ENCODE measurements around the gene SLC12A8.

SLC12A8 gene

DNA sequence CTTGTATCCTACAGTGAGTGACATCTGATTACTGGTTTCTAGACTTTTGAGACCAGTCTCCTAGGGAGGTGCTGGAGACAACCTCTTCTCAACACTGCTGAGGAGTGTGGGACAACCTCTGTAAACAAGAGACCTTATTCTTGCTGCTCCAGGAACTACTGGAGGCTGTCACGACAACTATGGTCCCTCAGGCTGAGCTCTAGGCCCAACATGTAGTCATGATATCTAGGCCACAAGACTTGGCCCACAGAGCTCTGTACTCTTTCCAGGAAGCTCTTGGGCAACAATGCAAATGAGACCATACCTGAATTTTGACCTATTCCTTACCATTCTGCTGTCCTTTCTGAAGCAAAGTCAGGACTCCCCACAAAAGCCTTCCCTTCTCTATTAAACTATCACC lies 132.5 kb downstream of the SLC12A8 start:
- DNase-seq (ENCODE audit: low read depth): no peak
- Histone ChIP-seq H3K9me3 (ENCODE audit: control insufficient read depth, low read length) (no peaks in the 10 kb centered on the region), H3K27me3 (replicated peaks; ENCODE audit: control insufficient read depth, insufficient read depth, low read length) (no peaks in the 10 kb centered on the region)

DNA sequence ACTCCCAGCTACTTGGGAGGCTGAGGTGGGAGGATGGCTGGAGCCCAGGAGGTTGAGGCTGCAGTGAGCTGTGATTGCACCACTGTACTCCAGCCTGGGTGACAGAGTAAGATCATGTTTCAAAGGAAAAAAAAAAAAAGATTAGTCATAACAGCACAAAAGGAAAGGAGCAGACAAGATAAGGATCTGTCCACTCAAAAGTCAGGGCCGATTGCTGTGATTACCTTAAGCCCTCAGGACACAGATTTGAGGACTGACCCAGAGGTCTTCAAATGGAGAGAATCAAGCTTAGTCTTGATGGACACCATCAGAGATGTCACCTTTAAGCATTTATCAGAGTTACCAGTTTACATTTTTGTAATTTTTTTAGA lies 132.9 kb downstream of the SLC12A8 start:
- no peaks in the 10 kb centered on the region for H3K36me3 ChIP-seq (ENCODE audit: control insufficient read depth, insufficient read depth, low read length, severe bottlenecking)
- H3K9me3 ChIP-seq (ENCODE audit: control insufficient read depth, low read length): no peaks in the 10 kb centered on the region
- peak; percentile 49 for DNase-seq (ENCODE audit: low read depth)
- H3K9ac ChIP-seq (ENCODE audit: low read length): no peak overlapping the region
- no peak overlapping the region for H3K4me3 ChIP-seq (ENCODE audit: low read length)
- peaks cover 15% of the 10 kb centered on the region for H3K4me1 ChIP-seq (ENCODE audit: control insufficient read depth, insufficient read depth, low read length)
- no peaks in the 10 kb centered on the region for H3K27me3 ChIP-seq (replicated peaks; ENCODE audit: control insufficient read depth, insufficient read depth, low read length)

More for the DNA sequence above, 132.5 kb downstream of the SLC12A8 start:
- H3K4me1 ChIP-seq (ENCODE audit: control insufficient read depth, insufficient read depth, low read length): peaks cover 15% of the 10 kb centered on the region
- no peak overlapping the region for H3K9ac ChIP-seq (ENCODE audit: low read length)
- no peak overlapping the region for H3K4me3 ChIP-seq (ENCODE audit: low read length)
- no peaks in the 10 kb centered on the region for H3K36me3 ChIP-seq (ENCODE audit: control insufficient read depth, insufficient read depth, low read length, severe bottlenecking)

DNA sequence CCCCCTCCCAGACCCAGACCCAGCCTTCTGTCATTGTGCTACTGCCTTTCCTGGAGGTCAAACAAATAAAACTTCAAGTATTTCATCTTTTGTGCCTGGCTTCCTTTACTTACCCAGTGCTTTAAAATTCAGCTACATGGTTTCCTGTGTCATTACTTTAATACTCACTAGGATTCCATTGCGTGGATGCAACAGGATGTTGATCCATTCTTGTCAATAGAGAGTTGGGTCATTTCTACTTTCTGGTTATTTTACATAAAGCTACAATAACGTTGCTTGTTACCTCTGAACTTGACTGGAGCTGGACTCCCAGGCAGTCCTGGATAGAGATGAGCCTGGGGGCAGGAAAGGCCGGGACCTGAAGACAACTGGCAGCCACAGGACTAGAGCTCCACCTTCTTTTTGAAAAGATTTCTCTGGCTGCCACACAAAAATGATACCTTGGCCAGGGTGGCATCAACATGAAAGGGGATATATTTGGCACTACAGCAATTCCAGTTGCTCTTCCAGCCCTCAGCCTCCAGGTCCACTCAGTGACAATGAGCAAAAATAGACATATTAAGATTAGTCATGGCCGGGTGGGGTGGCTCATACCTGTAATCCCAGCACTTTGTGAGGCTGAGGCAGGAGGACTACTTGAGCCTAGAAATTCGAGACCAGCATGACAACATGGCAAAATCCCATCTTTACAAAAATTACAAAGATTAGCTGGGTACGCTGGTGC lies 133.4 kb downstream of the SLC12A8 start:
- Histone ChIP-seq H3K36me3 (ENCODE audit: control insufficient read depth, insufficient read depth, low read length, severe bottlenecking) (no peaks in the 10 kb centered on the region), H3K9me3 (ENCODE audit: control insufficient read depth, low read length) (no peaks in the 10 kb centered on the region), H3K9ac (ENCODE audit: low read length) (no peak overlapping the region), H3K4me3 (ENCODE audit: low read length) (no peak overlapping the region), H3K27me3 (replicated peaks; ENCODE audit: control insufficient read depth, insufficient read depth, low read length) (no peaks in the 10 kb centered on the region), H3K4me1 (ENCODE audit: control insufficient read depth, insufficient read depth, low read length) (peaks cover 15% of the 10 kb centered on the region)
- no peak for DNase-seq (ENCODE audit: low read depth)

DNA sequence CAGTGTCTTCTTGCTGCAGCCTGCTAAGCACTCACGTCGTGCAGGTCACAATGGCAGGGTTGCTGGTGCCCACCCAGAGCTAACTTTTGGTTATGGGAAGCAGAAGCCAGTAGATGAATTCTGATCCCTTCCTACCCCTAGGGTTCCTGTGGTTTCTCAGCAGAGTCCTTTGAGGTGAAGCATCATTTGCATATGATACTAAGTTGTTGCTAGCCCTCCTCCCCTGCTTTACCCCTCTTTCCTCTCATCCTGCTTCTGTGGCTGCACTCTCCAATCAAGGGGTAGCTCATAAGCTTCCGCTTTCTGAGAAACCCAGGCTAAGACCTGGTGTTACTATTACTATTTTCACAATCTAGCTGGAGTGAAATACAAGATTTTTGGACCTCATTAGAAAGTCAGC lies 134.7 kb downstream of the SLC12A8 start:
- Histone ChIP-seq H3K4me1 (ENCODE audit: control insufficient read depth, insufficient read depth, low read length) (peaks cover 15% of the 10 kb centered on the region), H3K9ac (ENCODE audit: low read length) (no peak overlapping the region), H3K27me3 (replicated peaks; ENCODE audit: control insufficient read depth, insufficient read depth, low read length) (no peaks in the 10 kb centered on the region), H3K36me3 (ENCODE audit: control insufficient read depth, insufficient read depth, low read length, severe bottlenecking) (no peaks in the 10 kb centered on the region), H3K9me3 (ENCODE audit: control insufficient read depth, low read length) (no peaks in the 10 kb centered on the region), H3K4me3 (ENCODE audit: low read length) (no peak overlapping the region)
- no peak for DNase-seq (ENCODE audit: low read depth)

- H3K36me3 ChIP-seq (ENCODE audit: control insufficient read depth, insufficient read depth, low read length, severe bottlenecking): no peaks in the 10 kb centered on the region
- H3K9ac ChIP-seq (ENCODE audit: low read length): no peak overlapping the region
- no peaks in the 10 kb centered on the region for H3K9me3 ChIP-seq (ENCODE audit: control insufficient read depth, low read length)
- H3K4me1 ChIP-seq (ENCODE audit: control insufficient read depth, insufficient read depth, low read length): peaks cover 7% of the 10 kb centered on the region
- no peak for DNase-seq (ENCODE audit: low read depth)
- H3K27me3 ChIP-seq (replicated peaks; ENCODE audit: control insufficient read depth, insufficient read depth, low read length): no peaks in the 10 kb centered on the region
- no peak overlapping the region for H3K4me3 ChIP-seq (ENCODE audit: low read length)
Measured at GRCh38 chr3:125076464-125076863, 136.1 kb downstream of the SLC12A8 start.

DNA sequence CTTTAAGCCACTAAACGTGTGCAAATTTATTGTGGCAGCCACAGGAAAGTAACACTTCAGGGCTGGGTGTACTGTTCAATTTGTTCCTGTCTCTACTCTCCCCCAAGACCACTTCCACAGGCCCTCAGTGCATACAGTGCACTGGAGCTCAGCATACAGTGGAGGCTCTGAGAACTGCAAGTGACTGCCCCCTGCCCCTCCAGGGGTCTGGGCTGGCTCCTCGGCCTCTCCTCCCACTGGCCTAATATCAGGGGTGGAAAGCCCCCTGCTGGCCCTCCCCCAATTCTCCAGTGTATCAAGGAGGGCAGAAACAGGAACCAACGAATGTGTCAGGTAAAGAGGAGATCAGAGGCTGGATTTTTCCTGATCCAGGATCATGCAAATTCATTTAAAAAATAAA lies 136.8 kb downstream of the SLC12A8 start:
- H3K27me3 ChIP-seq (replicated peaks; ENCODE audit: control insufficient read depth, insufficient read depth, low read length): no peaks in the 10 kb centered on the region
- no peak overlapping the region for H3K9ac ChIP-seq (ENCODE audit: low read length)
- H3K36me3 ChIP-seq (ENCODE audit: control insufficient read depth, insufficient read depth, low read length, severe bottlenecking): no peaks in the 10 kb centered on the region
- H3K9me3 ChIP-seq (ENCODE audit: control insufficient read depth, low read length): no peaks in the 10 kb centered on the region
- H3K4me1 ChIP-seq (ENCODE audit: control insufficient read depth, insufficient read depth, low read length): peaks cover 7% of the 10 kb centered on the region
- no peak overlapping the region for H3K4me3 ChIP-seq (ENCODE audit: low read length)
- no peak for DNase-seq (ENCODE audit: low read depth)

- H3K27me3 ChIP-seq (replicated peaks; ENCODE audit: control insufficient read depth, insufficient read depth, low read length): no peaks in the 10 kb centered on the region
- H3K9me3 ChIP-seq (ENCODE audit: control insufficient read depth, low read length): no peaks in the 10 kb centered on the region
- no peak for DNase-seq (ENCODE audit: low read depth)
- H3K36me3 ChIP-seq (ENCODE audit: control insufficient read depth, insufficient read depth, low read length, severe bottlenecking): no peaks in the 10 kb centered on the region
- no peak overlapping the region for H3K9ac ChIP-seq (ENCODE audit: low read length)
- H3K4me3 ChIP-seq (ENCODE audit: low read length): no peak overlapping the region
- H3K4me1 ChIP-seq (ENCODE audit: control insufficient read depth, insufficient read depth, low read length): no peaks in the 10 kb centered on the region
Measured at GRCh38 chr3:125073390-125073905, 139.1 kb downstream of the SLC12A8 start.

DNA sequence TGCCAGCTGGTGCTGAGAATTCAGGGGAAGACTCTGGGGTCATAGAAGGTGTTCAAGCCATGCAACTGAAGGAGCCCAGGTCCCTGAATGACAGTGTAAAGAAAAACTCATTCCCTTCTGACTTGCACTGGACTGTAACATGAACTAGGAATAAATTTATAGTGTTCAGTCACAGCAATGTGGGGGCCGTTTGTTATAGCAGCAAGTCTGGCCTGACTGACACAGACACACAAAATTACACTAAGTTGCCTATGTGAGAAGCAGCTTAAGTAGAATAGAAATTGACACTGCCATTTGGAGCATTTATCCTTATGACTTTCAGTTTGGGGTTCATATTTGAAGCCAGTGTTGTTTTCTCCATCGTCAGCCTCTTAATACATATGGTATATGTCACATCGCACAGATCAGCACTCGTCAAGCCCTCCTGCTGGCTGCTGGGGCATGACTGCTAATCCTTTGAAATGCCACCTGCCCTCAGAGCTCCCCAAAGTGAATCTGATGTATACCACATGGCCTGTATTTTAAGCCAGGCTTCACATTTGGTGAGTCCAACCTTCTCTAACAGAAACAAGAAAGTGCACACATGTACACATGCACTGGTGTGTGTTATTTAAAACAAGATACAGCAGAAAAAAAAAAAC lies 139.7 kb downstream of the SLC12A8 start:
- Histone ChIP-seq H3K9ac (ENCODE audit: low read length) (no peak overlapping the region), H3K9me3 (ENCODE audit: control insufficient read depth, low read length) (no peaks in the 10 kb centered on the region), H3K36me3 (ENCODE audit: control insufficient read depth, insufficient read depth, low read length, severe bottlenecking) (no peaks in the 10 kb centered on the region), H3K4me3 (ENCODE audit: low read length) (no peak overlapping the region), H3K27me3 (replicated peaks; ENCODE audit: control insufficient read depth, insufficient read depth, low read length) (no peaks in the 10 kb centered on the region), H3K4me1 (ENCODE audit: control insufficient read depth, insufficient read depth, low read length) (no peaks in the 10 kb centered on the region)
- DNase-seq (ENCODE audit: low read depth): no peak

DNA sequence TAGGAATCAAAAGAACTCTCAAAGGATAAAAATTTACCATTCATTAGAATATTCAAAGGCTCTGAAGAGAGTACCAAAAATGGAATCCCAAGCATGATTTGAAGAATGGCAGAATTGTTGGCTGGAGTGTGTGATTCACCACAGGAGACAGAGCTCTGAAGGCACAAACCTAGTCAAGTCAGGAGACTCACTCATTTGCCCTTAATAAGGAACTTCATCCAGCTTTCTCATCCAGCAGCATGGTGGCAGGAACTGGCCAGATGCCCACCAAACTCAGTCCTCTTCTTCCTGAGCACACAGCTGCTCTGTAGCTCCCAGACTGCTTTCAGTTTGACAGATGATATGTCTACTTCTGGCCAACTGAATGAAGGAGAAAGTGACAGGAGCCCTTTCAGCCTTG lies 140.2 kb downstream of the SLC12A8 start:
- peak; percentile 33 for DNase-seq (ENCODE audit: low read depth)
- Histone ChIP-seq H3K4me1 (ENCODE audit: control insufficient read depth, insufficient read depth, low read length) (no peaks in the 10 kb centered on the region), H3K9ac (ENCODE audit: low read length) (no peak overlapping the region), H3K36me3 (ENCODE audit: control insufficient read depth, insufficient read depth, low read length, severe bottlenecking) (no peaks in the 10 kb centered on the region), H3K4me3 (ENCODE audit: low read length) (no peak overlapping the region), H3K27me3 (replicated peaks; ENCODE audit: control insufficient read depth, insufficient read depth, low read length) (no peaks in the 10 kb centered on the region), H3K9me3 (ENCODE audit: control insufficient read depth, low read length) (no peaks in the 10 kb centered on the region)

GRCh38 chr3:125069968-125070745 lies 142.4 kb downstream of the SLC12A8 start:
- Histone ChIP-seq H3K9ac (ENCODE audit: low read length) (no peak overlapping the region), H3K27me3 (replicated peaks; ENCODE audit: control insufficient read depth, insufficient read depth, low read length) (no peaks in the 10 kb centered on the region), H3K36me3 (ENCODE audit: control insufficient read depth, insufficient read depth, low read length, severe bottlenecking) (no peaks in the 10 kb centered on the region), H3K4me3 (ENCODE audit: low read length) (no peak overlapping the region), H3K4me1 (ENCODE audit: control insufficient read depth, insufficient read depth, low read length) (no peaks in the 10 kb centered on the region), H3K9me3 (ENCODE audit: control insufficient read depth, low read length) (no peaks in the 10 kb centered on the region)
- DNase-seq (ENCODE audit: low read depth): no peak

DNA sequence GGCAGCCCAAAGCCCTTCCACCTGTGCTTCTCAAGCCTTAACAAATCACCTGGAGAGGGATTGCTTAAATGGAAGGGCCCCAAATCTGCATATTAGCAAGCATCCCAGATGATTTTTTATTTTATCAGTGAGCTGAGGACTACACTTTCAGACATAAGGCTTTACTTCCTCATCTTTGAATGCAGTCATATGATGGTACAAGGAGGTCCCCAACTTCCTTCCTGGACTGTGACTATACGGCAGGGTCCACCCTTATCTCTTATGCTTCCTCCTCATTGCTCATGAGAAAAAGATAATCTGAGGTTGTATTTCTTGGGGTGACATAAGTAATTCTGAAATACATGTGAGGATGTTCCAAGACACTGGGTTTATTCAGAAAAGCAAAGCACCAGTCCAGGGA lies 143.1 kb downstream of the SLC12A8 start:
- DNase-seq (ENCODE audit: low read depth): no peak
- Histone ChIP-seq H3K4me3 (ENCODE audit: low read length) (no peak overlapping the region), H3K9me3 (ENCODE audit: control insufficient read depth, low read length) (no peaks in the 10 kb centered on the region), H3K4me1 (ENCODE audit: control insufficient read depth, insufficient read depth, low read length) (no peaks in the 10 kb centered on the region), H3K9ac (ENCODE audit: low read length) (no peak overlapping the region), H3K27me3 (replicated peaks; ENCODE audit: control insufficient read depth, insufficient read depth, low read length) (no peaks in the 10 kb centered on the region), H3K36me3 (ENCODE audit: control insufficient read depth, insufficient read depth, low read length, severe bottlenecking) (no peaks in the 10 kb centered on the region)
